ENCODE data around the gene SLC17A5. TPM values are rescaled to one million over a fixed set of nuclear protein-coding genes. Genes with fewer than 3 reads are reported as not detected.

The SLC17A5 gene
- total and polyA plus RNA-seq, 10 of the 15 experiments (the other 5 are each of a cell fraction or from before 2014, with no cell fraction given): 2.3 to 7.2 (median 5.0) TPM

GRCh38 chr6:73585566-73586415, 68.0 kb downstream of the SLC17A5 start (continued):
- TF ChIP-seq SKIL (IDR thresholded peaks at IDR 0.05; ENCODE audit: low read depth, poor library complexity, severe bottlenecking) (peak; percentile 63), ZNF274 (IDR thresholded peaks at IDR 0.05; ENCODE audit: insufficient read depth, insufficient read length) (no peak), YBX1 (IDR thresholded peaks at IDR 0.05) (no peak), CHD4 (IDR thresholded peaks at IDR 0.05) (no peak), ATF2 (IDR thresholded peaks at IDR 0.05; ENCODE audit: low read length) (peak; percentile 76), CREM (IDR thresholded peaks at IDR 0.05; ENCODE audit: low read depth) (peak; percentile 61), ZBTB33 (IDR thresholded peaks at IDR 0.05) (no peak), KDM1A (IDR thresholded peaks at IDR 0.05; ENCODE audit: borderline replicate concordance) (no peak), BACH1 (IDR thresholded peaks at IDR 0.05; ENCODE audit: borderline replicate concordance) (no peak), SIX5 (IDR thresholded peaks at IDR 0.05; ENCODE audit: low read depth, low read length, severe bottlenecking) (no peak), ZNF217 (IDR thresholded peaks at IDR 0.05) (no peak)
